ENCODE results near the gene PTPRN2.

Gene PTPRN2

GRCh38 chr7:158077934-158078910 lies 509.4 kb downstream of the PTPRN2 start:
- H4K8ac ChIP-seq (ENCODE audit: low read depth, low read length): no peak overlapping the region
- H3K27me3 ChIP-seq (ENCODE audit: control insufficient read depth in 3 of 3, insufficient read depth in 3 of 3, low read depth in 1 of 3, low read length in 3 of 3): peaks cover 0 to 20% (median 0%) of the 10 kb centered on the region in 3 experiments
- peaks cover 0 to 6% of the 10 kb centered on the region in 2 donors for H3K9me3 ChIP-seq (replicated peaks in 1 of 2; ENCODE audit: control insufficient read depth in 2 of 2, insufficient read depth in 1 of 2, low read depth in 1 of 2, low read length in 2 of 2)
- DNase-seq (ENCODE audit: low spot score): no peak
- no peak overlapping the region for H3K4ac ChIP-seq (ENCODE audit: low read length)
- no peak overlapping the region for H2BK120ac ChIP-seq (ENCODE audit: low read depth, low read length)
- H3K4me2 ChIP-seq (ENCODE audit: insufficient read depth, low read length, poor library complexity, severe bottlenecking): no peak overlapping the region
- H3K4me1 ChIP-seq (ENCODE audit: control insufficient read depth in 2 of 2, insufficient read depth in 1 of 2, low read depth in 1 of 2, low read length in 2 of 2): peaks cover 3% of the 10 kb centered on the region in 2 donors
- H3K36me3 ChIP-seq (replicated peaks in 1 of 2; ENCODE audit: control insufficient read depth in 2 of 2, insufficient read depth in 2 of 2, low read length in 2 of 2): no peaks in the 10 kb centered on the region
- H2BK5ac ChIP-seq (ENCODE audit: low read length): no peak overlapping the region
- no peak overlapping the region for H2AFZ ChIP-seq (ENCODE audit: low read length)
- no peak overlapping the region for H3K9ac ChIP-seq (ENCODE audit: low read depth, low read length, poor library complexity)
- peak overlapping the region; percentile 60 for H3K18ac ChIP-seq (ENCODE audit: low read length)
- no CpG with 5 or more reads among the region's 22 CpGs for WGBS, 2 donors (ENCODE audit: extremely low coverage in 2 of 2, insufficient read length in 2 of 2, insufficient replicate concordance in 1 of 2)
- no peak overlapping the region for H2AK5ac ChIP-seq (ENCODE audit: low read depth, low read length)
- no peak overlapping the region for H3K23ac ChIP-seq (ENCODE audit: low read depth, low read length, poor library complexity)
- no peak overlapping the region for H2BK15ac ChIP-seq (ENCODE audit: low read length)
- H2BK12ac ChIP-seq (ENCODE audit: low read length): no peak overlapping the region
- no peak overlapping the region for H4K91ac ChIP-seq (ENCODE audit: low read depth, low read length, poor library complexity)
- peak overlapping the region in 1 of 2 donors; percentile 12 for H3K4me3 ChIP-seq (ENCODE audit: low read length in 2 of 2)
- no peak overlapping the region for H3K27ac ChIP-seq (replicated peaks; ENCODE audit: low read length)
- H3K79me1 ChIP-seq (ENCODE audit: low read depth, low read length): no peaks in the 10 kb centered on the region
- H3K14ac ChIP-seq (ENCODE audit: low read length): no peak overlapping the region

- H2AK5ac ChIP-seq (ENCODE audit: low read depth, low read length): no peak overlapping the region
- no peak overlapping the region for H3K27ac ChIP-seq (replicated peaks; ENCODE audit: low read length)
- H3K36me3 ChIP-seq (replicated peaks in 1 of 2; ENCODE audit: control insufficient read depth in 2 of 2, insufficient read depth in 2 of 2, low read length in 2 of 2): no peaks in the 10 kb centered on the region
- no peak overlapping the region for H3K14ac ChIP-seq (ENCODE audit: low read length)
- H2BK120ac ChIP-seq (ENCODE audit: low read depth, low read length): no peak overlapping the region
- H3K4me1 ChIP-seq (ENCODE audit: control insufficient read depth in 2 of 2, insufficient read depth in 1 of 2, low read depth in 1 of 2, low read length in 2 of 2): peaks cover 3 to 6% of the 10 kb centered on the region in 2 donors
- peak overlapping the region; percentile 71 for H2AFZ ChIP-seq (ENCODE audit: low read length)
- no peak for DNase-seq (ENCODE audit: low spot score)
- H3K9ac ChIP-seq (ENCODE audit: low read depth, low read length, poor library complexity): no peak overlapping the region
- no peak overlapping the region for H3K4me3 ChIP-seq (ENCODE audit: low read length in 2 of 2)
- H3K79me1 ChIP-seq (ENCODE audit: low read depth, low read length): no peaks in the 10 kb centered on the region
- no peak overlapping the region for H2BK15ac ChIP-seq (ENCODE audit: low read length)
- H3K18ac ChIP-seq (ENCODE audit: low read length): no peak overlapping the region
- H3K23ac ChIP-seq (ENCODE audit: low read depth, low read length, poor library complexity): no peak overlapping the region
- H3K4me2 ChIP-seq (ENCODE audit: insufficient read depth, low read length, poor library complexity, severe bottlenecking): no peak overlapping the region
- no peak overlapping the region for H4K91ac ChIP-seq (ENCODE audit: low read depth, low read length, poor library complexity)
- peaks cover 0 to 20% (median 0%) of the 10 kb centered on the region in 3 experiments for H3K27me3 ChIP-seq (ENCODE audit: control insufficient read depth in 3 of 3, insufficient read depth in 3 of 3, low read depth in 1 of 3, low read length in 3 of 3)
- H3K9me3 ChIP-seq (replicated peaks in 1 of 2; ENCODE audit: control insufficient read depth in 2 of 2, insufficient read depth in 1 of 2, low read depth in 1 of 2, low read length in 2 of 2): peaks cover 0 to 4% of the 10 kb centered on the region in 2 donors
- no peak overlapping the region for H4K8ac ChIP-seq (ENCODE audit: low read depth, low read length)
- H2BK12ac ChIP-seq (ENCODE audit: low read length): no peak overlapping the region
- H2BK5ac ChIP-seq (ENCODE audit: low read length): no peak overlapping the region
- no CpG with 5 or more reads among the region's 21 CpGs for WGBS, 2 donors (ENCODE audit: extremely low coverage in 2 of 2, insufficient read length in 2 of 2, insufficient replicate concordance in 1 of 2)
- no peak overlapping the region for H3K4ac ChIP-seq (ENCODE audit: low read length)
These were observed 510.3 kb downstream of the PTPRN2 start for GRCh38 chr7:158077151-158077840.

- Histone ChIP-seq H3K4ac (ENCODE audit: low read length) (no peak overlapping the region), H4K91ac (ENCODE audit: low read depth, low read length, poor library complexity) (no peak overlapping the region), H2BK5ac (ENCODE audit: low read length) (peak overlapping the region; percentile 8), H3K27me3 (ENCODE audit: control insufficient read depth in 3 of 3, insufficient read depth in 3 of 3, low read depth in 1 of 3, low read length in 3 of 3) (peaks cover 0 to 20% (median 0%) of the 10 kb centered on the region in 3 experiments), H3K79me1 (ENCODE audit: low read depth, low read length) (no peaks in the 10 kb centered on the region), H3K4me3 (ENCODE audit: low read length in 2 of 2) (no peak overlapping the region), H3K4me1 (ENCODE audit: control insufficient read depth in 2 of 2, insufficient read depth in 1 of 2, low read depth in 1 of 2, low read length in 2 of 2) (peaks cover 3 to 6% of the 10 kb centered on the region in 2 donors), H3K27ac (replicated peaks; ENCODE audit: low read length) (no peak overlapping the region), H4K8ac (ENCODE audit: low read depth, low read length) (no peak overlapping the region), H3K14ac (ENCODE audit: low read length) (no peak overlapping the region), H2BK15ac (ENCODE audit: low read length) (no peak overlapping the region), H2BK120ac (ENCODE audit: low read depth, low read length) (no peak overlapping the region), H2BK12ac (ENCODE audit: low read length) (no peak overlapping the region), H3K4me2 (ENCODE audit: insufficient read depth, low read length, poor library complexity, severe bottlenecking) (no peak overlapping the region), H3K9me3 (replicated peaks in 1 of 2; ENCODE audit: control insufficient read depth in 2 of 2, insufficient read depth in 1 of 2, low read depth in 1 of 2, low read length in 2 of 2) (peaks cover 0 to 6% of the 10 kb centered on the region in 2 donors), H2AFZ (ENCODE audit: low read length) (peak overlapping the region; percentile 71), H3K9ac (ENCODE audit: low read depth, low read length, poor library complexity) (no peak overlapping the region), H3K23ac (ENCODE audit: low read depth, low read length, poor library complexity) (no peak overlapping the region), H2AK5ac (ENCODE audit: low read depth, low read length) (peak overlapping the region; percentile 37), H3K36me3 (replicated peaks in 1 of 2; ENCODE audit: control insufficient read depth in 2 of 2, insufficient read depth in 2 of 2, low read length in 2 of 2) (no peaks in the 10 kb centered on the region), H3K18ac (ENCODE audit: low read length) (peak overlapping the region; percentile 41)
- WGBS, 2 donors (ENCODE audit: extremely low coverage in 2 of 2, insufficient read length in 2 of 2, insufficient replicate concordance in 1 of 2): no CpG with 5 or more reads among the region's 12 CpGs
- no peak for DNase-seq (ENCODE audit: low spot score)
These were observed 511.0 kb downstream of the PTPRN2 start for GRCh38 chr7:158076656-158077055.

GRCh38 chr7:158076215-158076614 lies 511.4 kb downstream of the PTPRN2 start:
- Histone ChIP-seq H2BK5ac (ENCODE audit: low read length) (no peak overlapping the region), H3K9me3 (replicated peaks in 1 of 2; ENCODE audit: control insufficient read depth in 2 of 2, insufficient read depth in 1 of 2, low read depth in 1 of 2, low read length in 2 of 2) (peaks cover 4 to 6% of the 10 kb centered on the region in 2 donors), H2BK15ac (ENCODE audit: low read length) (no peak overlapping the region), H3K23ac (ENCODE audit: low read depth, low read length, poor library complexity) (no peak overlapping the region), H4K91ac (ENCODE audit: low read depth, low read length, poor library complexity) (no peak overlapping the region), H3K79me1 (ENCODE audit: low read depth, low read length) (no peaks in the 10 kb centered on the region), H3K4me3 (ENCODE audit: low read length in 2 of 2) (no peak overlapping the region), H3K4me2 (ENCODE audit: insufficient read depth, low read length, poor library complexity, severe bottlenecking) (no peak overlapping the region), H3K27ac (replicated peaks; ENCODE audit: low read length) (no peak overlapping the region), H2AFZ (ENCODE audit: low read length) (no peak overlapping the region), H3K14ac (ENCODE audit: low read length) (peak overlapping the region; percentile 87), H4K8ac (ENCODE audit: low read depth, low read length) (no peak overlapping the region), H3K18ac (ENCODE audit: low read length) (peak overlapping the region; percentile 62), H2BK120ac (ENCODE audit: low read depth, low read length) (no peak overlapping the region), H2BK12ac (ENCODE audit: low read length) (no peak overlapping the region), H3K36me3 (replicated peaks in 1 of 2; ENCODE audit: control insufficient read depth in 2 of 2, insufficient read depth in 2 of 2, low read length in 2 of 2) (no peaks in the 10 kb centered on the region), H3K4ac (ENCODE audit: low read length) (no peak overlapping the region), H3K9ac (ENCODE audit: low read depth, low read length, poor library complexity) (no peak overlapping the region), H3K4me1 (ENCODE audit: control insufficient read depth in 2 of 2, insufficient read depth in 1 of 2, low read depth in 1 of 2, low read length in 2 of 2) (peaks cover 3 to 6% of the 10 kb centered on the region in 2 donors), H3K27me3 (ENCODE audit: control insufficient read depth in 3 of 3, insufficient read depth in 3 of 3, low read depth in 1 of 3, low read length in 3 of 3) (peaks cover 0 to 20% (median 0%) of the 10 kb centered on the region in 3 experiments), H2AK5ac (ENCODE audit: low read depth, low read length) (no peak overlapping the region)
- DNase-seq (ENCODE audit: low spot score): no peak
- no CpG with 5 or more reads among the region's 11 CpGs for WGBS, 2 donors (ENCODE audit: extremely low coverage in 2 of 2, insufficient read length in 2 of 2, insufficient replicate concordance in 1 of 2)
